Measurements from ENCODE around the gene LPAR2.

The LPAR2 gene

GRCh38 chr19:19652482-19653295, 24.7 kb upstream of the LPAR2 start:
- no peak for TF ChIP-seq CTCF (conservative IDR thresholded peaks at IDR 0.05; ENCODE audit: low read depth, low read length)
- no peak for DNase-seq (ENCODE audit: low read depth)
- no peak overlapping the region for H3K4me3 ChIP-seq (ENCODE audit: low read depth, low read length)

- TF ChIP-seq CTCF (conservative IDR thresholded peaks at IDR 0.05; ENCODE audit: low read depth, low read length), result no peak
- no peak for DNase-seq (ENCODE audit: low read depth)
- H3K4me3 ChIP-seq (ENCODE audit: low read depth, low read length), result no peak overlapping the region
Observed at GRCh38 chr19:19651076-19651475, 23.1 kb upstream of the LPAR2 start.

GRCh38 chr19:19650331-19650730, 22.3 kb upstream of the LPAR2 start:
- H3K4me3 ChIP-seq (ENCODE audit: low read depth, low read length), result no peak overlapping the region
- TF ChIP-seq CTCF (conservative IDR thresholded peaks at IDR 0.05; ENCODE audit: low read depth, low read length), result no peak
- DNase-seq (ENCODE audit: low read depth), result no peak

- no peak for TF ChIP-seq CTCF (conservative IDR thresholded peaks at IDR 0.05; ENCODE audit: low read depth, low read length)
- DNase-seq (ENCODE audit: low read depth), result no peak
- H3K4me3 ChIP-seq (ENCODE audit: low read depth, low read length), result no peak overlapping the region
Observed at GRCh38 chr19:19649580-19649995, 21.6 kb upstream of the LPAR2 start.

- DNase-seq (ENCODE audit: low read depth), result no peak
- no peak for TF ChIP-seq CTCF (conservative IDR thresholded peaks at IDR 0.05; ENCODE audit: low read depth, low read length)
- no peak overlapping the region for H3K4me3 ChIP-seq (ENCODE audit: low read depth, low read length)
Observed at GRCh38 chr19:19649155-19649554, 21.1 kb upstream of the LPAR2 start.

- no peak overlapping the region for H3K4me3 ChIP-seq (ENCODE audit: low read depth, low read length)
- no peak for TF ChIP-seq CTCF (conservative IDR thresholded peaks at IDR 0.05; ENCODE audit: low read depth, low read length)
- no peak for DNase-seq (ENCODE audit: low read depth)
Observed at GRCh38 chr19:19647037-19647835, 19.2 kb upstream of the LPAR2 start.
